Measurements from ENCODE around the gene TINAG.
A peak's percentile ranks its signal among the peaks of the same experiment; 100 is the strongest.

TINAG gene

GRCh38 chr6:54308289-54308985 lies at the start of gene TINAG:
Gene TINAG, plus strand, starts transcription at chr6:54308441. Its CDS starts 110 bp downstream, at chr6:54308551.
- no peak for FAIRE-seq

GRCh38 chr6:54260025-54260424 lies 48.2 kb upstream of the TINAG start:
- no peak for FAIRE-seq

- no peak for FAIRE-seq
These were observed 45.7 kb upstream of the TINAG start for GRCh38 chr6:54262499-54262898.

GRCh38 chr6:54262971-54263370 lies 45.3 kb upstream of the TINAG start:
- no peak for FAIRE-seq

DNA sequence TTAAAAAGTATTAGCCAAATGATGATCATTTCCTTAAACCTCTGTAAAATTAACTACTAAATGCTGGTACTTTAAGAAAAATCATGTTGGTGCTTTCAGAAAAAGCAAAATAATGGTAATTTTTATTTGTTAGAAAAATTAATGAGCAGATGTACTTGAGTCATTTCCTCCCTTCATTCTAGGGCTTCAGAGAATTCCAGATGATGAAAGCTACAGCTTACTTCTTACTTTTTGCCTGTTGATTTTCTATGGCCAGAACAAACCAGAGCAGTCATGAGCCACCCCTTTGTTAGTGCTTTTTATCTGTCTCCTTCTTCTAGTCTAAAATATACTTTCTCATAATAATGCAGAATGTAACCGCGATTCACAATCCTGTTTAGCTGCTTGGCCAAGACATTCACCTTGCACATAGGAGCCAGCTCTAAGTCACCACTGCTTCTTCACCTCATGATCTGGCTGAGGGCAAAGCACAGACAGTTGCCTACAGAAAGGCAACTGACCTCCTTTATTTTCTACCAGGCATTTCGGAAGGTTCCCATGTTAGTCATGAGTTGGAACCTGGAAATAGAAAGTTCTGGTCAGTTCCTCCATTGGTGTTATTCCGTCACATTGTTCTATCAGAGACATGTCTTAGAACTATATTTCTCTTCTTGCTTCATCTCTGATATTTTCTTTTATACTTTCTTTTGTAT lies 43.5 kb upstream of the TINAG start:
- no peak for FAIRE-seq

DNA sequence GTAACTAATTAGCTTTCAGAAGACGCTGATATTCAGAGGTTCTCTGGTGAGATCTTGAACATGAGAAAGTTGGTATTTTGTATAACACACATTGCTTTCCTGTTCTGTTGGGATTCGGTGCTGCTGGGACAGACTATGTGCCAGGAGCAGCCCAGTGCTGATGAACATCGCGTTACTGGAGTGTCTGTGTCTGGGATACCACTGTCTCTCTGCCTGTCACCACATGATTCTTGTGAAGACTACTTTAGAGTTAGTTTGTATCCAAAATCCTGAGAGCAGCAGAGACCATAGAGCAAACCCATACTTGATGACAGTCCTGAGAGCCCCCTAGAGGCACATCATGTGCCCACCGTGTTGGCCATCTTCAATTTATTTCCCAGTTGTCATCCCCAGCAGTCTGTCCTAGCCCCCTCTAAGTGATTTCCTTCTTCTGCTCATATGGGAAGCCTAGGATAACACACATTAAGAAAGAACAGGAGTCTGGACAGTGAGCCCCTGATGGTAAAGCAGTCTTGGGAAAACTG lies 41.8 kb upstream of the TINAG start:
- no peak for FAIRE-seq

DNA sequence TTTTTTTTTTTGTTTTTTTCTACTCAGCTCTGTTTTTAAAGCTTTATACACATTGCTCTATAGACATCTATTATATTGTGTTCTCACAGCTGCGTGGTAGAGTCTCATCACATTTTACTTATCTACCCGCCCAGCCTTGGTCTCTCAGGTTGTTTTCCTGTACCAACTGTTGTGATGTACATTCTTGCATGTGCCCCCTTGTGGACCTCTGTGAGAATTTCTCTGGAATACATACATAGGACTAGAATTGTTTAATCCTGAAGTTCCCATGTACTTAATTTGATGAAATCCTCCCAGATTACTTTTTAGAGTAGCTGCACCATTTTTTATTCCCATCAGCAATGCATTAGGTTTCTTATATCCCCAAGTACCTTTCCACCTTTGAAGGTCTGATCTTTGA lies 40.4 kb upstream of the TINAG start:
- peak; percentile 35 for FAIRE-seq

DNA sequence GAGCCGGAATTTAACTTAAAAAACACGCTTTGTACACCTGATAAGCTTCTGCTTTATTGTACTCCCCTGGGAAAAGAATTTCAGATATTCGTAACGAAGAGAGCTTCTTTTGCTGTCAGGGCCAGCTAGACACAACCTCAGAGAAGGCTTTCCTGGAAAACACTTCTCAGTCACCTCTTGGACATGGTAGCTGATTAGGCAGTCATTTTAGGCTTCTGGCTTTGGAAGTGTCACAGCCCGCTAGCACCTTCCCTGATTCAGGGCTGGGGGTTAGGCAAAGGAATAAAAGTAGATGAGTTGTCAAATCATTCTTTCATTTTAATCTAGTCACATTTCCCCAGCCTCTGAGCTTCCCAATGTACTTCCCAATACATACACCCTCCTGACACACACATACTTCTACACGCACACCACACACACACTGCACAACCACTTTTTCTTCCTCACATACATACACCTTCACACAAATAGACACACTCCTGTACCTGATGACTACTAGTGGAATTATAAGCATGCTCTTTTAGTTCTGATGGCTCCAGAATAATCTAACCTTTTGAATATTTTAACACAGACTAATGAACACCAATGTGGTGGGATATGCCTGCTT lies 34.9 kb upstream of the TINAG start:
- no peak for FAIRE-seq

DNA sequence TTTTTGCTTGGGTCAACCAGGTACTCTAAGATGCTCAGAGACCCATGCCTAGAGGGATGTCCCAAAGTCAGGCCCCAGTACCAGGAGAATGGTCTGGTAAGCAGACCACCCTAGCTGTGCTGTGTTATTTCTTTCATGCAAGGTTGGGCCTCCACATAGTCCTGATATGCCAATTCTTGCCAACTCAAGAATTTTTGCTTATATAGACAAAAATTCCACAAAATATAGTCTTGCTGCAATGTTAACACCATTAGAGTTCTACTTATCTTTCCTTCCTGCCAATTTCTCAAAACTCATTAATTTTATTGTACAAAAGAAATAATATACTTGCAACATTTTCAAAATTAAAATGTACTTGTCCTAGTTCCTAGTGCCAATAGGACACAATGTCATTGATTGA lies 33.9 kb upstream of the TINAG start:
- no peak for FAIRE-seq

DNA sequence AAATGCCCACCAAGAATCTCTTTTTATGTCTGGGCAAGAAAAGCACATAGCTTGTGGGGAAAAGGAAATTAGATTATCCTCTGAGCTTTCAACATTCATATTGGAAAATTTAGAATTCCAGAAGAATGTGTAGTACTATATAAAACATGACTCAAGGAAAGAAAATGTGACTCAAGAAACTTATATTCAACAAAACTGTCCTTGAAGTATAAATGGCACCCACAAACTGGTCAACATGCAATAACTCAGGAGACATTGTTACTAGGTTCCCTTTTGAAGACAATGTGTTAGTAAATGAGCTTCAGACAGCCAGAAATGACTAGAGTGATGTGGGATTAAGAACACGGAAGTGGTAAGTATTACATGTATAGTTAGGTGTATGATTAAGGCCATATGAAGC lies 26.1 kb upstream of the TINAG start:
- no peak for FAIRE-seq

DNA sequence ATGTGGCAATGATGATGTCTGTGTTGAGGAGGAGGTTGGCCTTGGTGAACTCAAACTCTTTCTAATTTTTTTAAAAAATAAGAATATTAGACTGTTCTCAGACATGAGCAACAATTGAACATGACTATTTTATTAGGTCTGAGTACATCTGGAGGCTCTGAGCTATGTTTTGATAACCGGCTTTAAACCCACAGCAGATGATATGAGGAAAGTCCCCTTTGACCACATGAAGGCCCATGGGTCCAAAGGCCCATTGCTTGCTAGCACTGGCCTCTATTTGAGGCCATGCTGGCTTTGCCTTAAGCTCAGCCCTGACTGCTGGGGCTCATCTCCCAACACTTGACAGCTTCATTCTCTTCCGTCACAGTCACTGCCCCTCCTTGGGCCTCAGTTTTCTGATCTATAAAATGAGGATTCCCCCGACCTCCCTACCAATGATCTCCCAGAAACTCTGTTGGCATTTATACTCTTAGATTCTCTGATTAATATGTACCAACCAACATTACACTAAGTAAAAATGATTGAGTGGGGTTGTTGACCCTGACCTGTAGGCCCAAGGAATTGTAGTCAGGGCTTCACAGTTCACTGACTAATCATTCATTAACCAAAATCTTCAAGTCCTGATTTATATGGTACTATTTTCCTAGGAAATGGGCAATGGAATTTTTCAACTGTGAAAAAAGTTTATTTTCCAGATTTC lies 23.9 kb upstream of the TINAG start:
- FAIRE-seq: no peak

- no peak for FAIRE-seq
These were observed 22.6 kb upstream of the TINAG start for GRCh38 chr6:54285595-54285994.

- no peak for FAIRE-seq
These were observed 22.1 kb upstream of the TINAG start for GRCh38 chr6:54286141-54286540.

DNA sequence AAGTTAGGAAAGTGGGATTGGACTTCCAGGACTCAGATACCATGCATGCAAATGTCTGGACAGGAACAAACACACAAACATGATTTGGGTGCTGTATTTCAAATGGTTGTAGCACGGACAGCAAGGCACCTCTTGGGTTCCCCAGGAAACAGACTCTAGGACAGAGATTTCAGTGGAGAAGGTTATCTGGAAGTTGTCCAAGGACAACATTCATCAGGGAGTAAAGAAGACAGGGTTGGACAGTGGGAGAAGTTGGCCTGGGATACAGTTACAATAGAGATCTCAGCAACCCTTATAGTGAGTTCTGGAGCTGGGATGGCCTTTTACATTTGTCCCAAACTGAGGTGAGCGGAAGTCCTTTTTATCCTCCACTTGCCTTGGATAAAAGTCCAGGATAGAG lies 19.8 kb upstream of the TINAG start:
- FAIRE-seq: no peak

GRCh38 chr6:54289426-54289825 lies 18.8 kb upstream of the TINAG start:
- no peak for FAIRE-seq

- FAIRE-seq: no peak
These were observed 17.1 kb upstream of the TINAG start for GRCh38 chr6:54291146-54291545.

- FAIRE-seq: no peak
These were observed 16.5 kb upstream of the TINAG start for GRCh38 chr6:54291738-54292137.

DNA sequence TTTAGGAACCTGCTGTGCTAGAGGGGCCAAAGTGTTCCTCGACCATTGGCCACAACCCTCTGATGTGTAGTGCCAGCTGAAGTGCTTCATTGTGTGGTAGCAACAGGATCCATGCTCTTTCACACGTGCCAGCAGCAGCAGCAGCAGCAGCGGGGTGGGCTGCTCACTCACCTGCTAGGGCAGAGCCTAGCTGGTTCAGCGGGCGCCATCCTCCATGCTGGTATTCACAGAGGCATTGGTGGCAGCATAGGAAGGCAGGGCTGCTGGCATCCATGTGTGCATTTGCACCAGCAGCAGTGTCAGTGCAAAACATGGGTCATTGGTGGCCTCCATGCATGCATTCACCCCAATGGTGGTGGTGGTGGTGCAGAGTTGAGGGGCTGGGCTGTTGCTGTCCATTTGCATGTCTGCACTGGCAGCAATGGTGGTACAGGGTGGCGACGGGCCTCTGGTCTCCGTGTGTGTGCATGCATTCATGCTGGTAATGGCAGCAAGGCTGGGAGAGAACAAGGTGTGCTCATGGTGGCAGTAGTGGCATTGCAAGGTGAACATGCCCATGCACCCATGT lies 13.2 kb upstream of the TINAG start:
- FAIRE-seq: no peak

DNA sequence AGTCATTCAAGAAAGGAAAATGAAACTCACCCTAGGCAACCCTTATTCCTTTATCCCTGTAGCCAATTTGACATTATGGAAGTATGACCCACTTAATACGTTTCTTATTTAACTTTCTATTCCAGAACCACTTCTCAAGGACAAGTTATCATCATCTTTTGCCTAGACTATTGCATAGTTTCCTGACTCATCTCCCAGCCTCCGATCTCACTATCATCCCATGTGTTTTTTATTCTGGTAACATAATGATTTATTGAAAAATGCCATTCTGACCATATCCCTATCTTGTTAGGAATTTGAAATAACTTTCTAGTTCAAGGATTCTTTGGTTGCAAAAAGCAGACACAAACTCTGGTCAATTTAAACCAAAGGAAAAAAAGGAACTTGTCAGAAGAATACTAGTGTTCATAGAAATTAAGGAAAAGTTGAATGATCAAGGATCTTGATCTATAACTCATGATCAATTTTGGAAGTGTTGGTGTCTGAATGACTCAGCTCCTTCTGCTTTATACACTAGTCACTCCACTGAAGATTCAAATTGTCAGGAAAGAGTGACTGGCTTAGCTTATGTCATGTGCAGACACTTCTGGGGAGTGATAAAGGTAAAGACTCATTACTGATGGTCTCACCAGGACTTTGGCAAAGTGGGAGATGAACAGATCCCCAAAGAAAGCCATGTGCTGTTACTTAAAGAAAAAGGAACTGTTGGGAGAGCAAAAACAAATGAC lies 8.5 kb upstream of the TINAG start:
- FAIRE-seq: no peak

- no peak for FAIRE-seq
These were observed 6.5 kb upstream of the TINAG start for GRCh38 chr6:54301770-54302169.

DNA sequence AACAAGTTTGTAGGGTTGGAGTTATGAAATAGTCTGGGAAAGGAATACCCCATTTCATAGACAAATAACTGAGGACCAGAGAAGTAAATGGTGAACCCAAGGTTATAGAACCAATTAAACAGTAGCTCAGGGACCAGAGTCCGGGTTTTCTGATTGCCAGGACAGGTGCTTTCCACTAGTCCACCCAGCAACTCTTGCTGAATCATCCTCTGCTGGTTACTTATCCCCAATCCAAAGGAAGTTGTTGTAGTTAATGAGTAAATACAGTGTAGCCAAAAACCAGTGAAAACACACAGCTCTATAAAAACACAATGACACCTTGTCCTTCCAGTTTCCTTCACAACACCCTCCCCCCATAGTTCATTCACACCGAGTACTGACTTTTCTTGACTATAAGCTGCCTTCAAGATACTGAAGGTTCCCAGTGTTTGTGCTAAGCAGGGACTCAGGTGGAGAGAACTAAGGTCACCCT lies 766 bp upstream of the TINAG start:
- no peak for FAIRE-seq

GRCh38 chr6:54308986-54309315 lies 710 bp downstream of the TINAG start:
- no peak for FAIRE-seq

All from A204.1 (cell line).